Effector memory CD8-positive, alpha-beta T cell (primary cell): ENCODE results near the gene CHMP3.
A peak's percentile ranks its signal among the peaks of the same experiment; 100 is the strongest.
"Not testable (repeated sequence)": the region's sequence is repeated elsewhere in the genome, so short reads cannot be mapped to it uniquely, and the experiment has no call there.

Experiments
- ATAC-seq: fragments of 150-1000 bp; cut with Tn5 transposase; replicated peaks from 2 replicates; pipeline ENCODE4 v1.10.0; 2021; ENCODE audit warnings: mild to moderate bottlenecking, moderate library complexity
- DNase-seq, 3 experiments: peaks; one replicate each; pipeline ENCODE4 v3.0.0; 2021
- H3K27ac Mint-ChIP-seq, 2 donors: one replicate each; pipeline ENCODE4 v1.8.0; 2022; ENCODE audit warnings: mild to moderate bottlenecking in 2 of 2, mixed read lengths in 2 of 2, moderate library complexity in 2 of 2
- H3K27me3 Mint-ChIP-seq, 2 donors: one replicate each; pipeline ENCODE4 v1.8.0; 2022; ENCODE audit warnings: mixed read lengths in 2 of 2
- H3K36me3 Mint-ChIP-seq: one replicate; pipeline ENCODE4 v1.8.0; 2022; ENCODE audit warnings: mild to moderate bottlenecking, moderate library complexity, mixed read lengths; ENCODE audit not compliant: insufficient read depth
- H3K4me1 Mint-ChIP-seq, 2 donors: one replicate each; pipeline ENCODE4 v1.8.0; 2022; ENCODE audit warnings: low read depth in 2 of 2, mixed read lengths in 2 of 2
- H3K4me3 Mint-ChIP-seq, 2 donors: one replicate each; pipeline ENCODE4 v1.8.0; 2022; ENCODE audit warnings: mild to moderate bottlenecking in 2 of 2, mixed read lengths in 2 of 2, moderate library complexity in 2 of 2
- H3K9me3 Mint-ChIP-seq, 2 donors: one replicate each; pipeline ENCODE4 v1.8.0; 2022; ENCODE audit warnings: mixed read lengths in 2 of 2

The CHMP3 gene

DNA sequence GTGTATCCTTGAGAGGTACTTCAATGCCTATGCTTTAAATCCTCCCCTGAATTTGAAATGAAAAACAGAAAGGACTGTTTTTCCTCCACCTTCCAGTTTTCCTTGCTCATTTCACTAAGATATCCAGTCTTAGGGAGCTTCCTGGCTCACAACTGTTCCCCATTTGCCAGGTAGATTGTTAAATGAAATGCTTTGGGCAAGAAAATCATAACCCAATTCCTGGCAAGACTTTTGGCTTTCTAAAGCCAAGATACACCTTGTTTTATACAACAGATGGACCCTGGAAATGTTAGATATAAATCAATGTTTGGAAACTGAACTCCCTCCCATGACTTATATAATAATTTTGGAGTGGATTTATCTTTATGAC, 3.6 kb upstream of the CHMP3 start:
- H3K4me1 Mint-ChIP-seq = peaks cover 11 to 18% of the 10 kb centered on the region in 2 donors
- DNase-seq = no peak
- peaks cover 13% of the 10 kb centered on the region for H3K36me3 Mint-ChIP-seq
- H3K4me3 Mint-ChIP-seq = no peak overlapping the region
- H3K9me3 Mint-ChIP-seq = no peaks in the 10 kb centered on the region
- no peak for ATAC-seq
- peaks cover 28 to 30% of the 10 kb centered on the region in 2 donors for H3K27me3 Mint-ChIP-seq
- no peak overlapping the region for H3K27ac Mint-ChIP-seq

DNA sequence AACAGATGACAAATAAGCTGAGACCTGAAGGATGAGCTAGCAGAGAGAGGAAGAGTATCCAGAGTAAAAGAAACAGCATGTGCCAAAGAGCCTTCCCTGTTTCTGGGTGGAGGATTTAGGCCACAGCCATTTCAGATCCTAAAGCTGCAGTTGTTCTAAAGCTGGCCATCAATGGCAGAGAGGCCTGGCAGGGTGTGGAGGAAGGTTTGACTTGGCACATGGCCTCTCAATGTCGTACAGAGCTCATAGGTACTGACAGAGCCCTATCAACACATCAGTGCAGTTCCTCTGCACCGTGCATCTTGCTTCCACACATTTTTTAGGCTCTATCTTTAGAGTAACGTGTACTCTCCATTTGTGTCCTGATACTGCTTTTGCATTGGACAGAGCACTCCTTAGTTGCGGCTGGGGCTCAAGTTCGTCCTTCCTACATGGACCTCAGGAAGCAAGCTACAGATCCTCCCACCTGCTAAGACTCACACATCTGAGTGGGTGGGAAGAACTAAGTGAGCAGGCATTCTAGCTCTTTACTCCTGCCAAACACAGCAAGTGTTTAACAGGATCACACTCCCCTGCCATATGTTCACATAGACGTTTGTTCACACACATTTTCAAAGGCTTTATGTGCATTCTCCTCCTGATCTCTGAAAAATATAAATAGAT, 3.0 kb upstream of the CHMP3 start:
- Mint-ChIP-seq H3K4me1 (peaks cover 15 to 23% of the 10 kb centered on the region in 2 donors), H3K4me3 (no peak overlapping the region), H3K9me3 (no peaks in the 10 kb centered on the region), H3K36me3 (peaks cover 13% of the 10 kb centered on the region), H3K27ac (no peak overlapping the region), H3K27me3 (peaks cover 28 to 30% of the 10 kb centered on the region in 2 donors)
- ATAC-seq = no peak
- DNase-seq = no peak

DNA sequence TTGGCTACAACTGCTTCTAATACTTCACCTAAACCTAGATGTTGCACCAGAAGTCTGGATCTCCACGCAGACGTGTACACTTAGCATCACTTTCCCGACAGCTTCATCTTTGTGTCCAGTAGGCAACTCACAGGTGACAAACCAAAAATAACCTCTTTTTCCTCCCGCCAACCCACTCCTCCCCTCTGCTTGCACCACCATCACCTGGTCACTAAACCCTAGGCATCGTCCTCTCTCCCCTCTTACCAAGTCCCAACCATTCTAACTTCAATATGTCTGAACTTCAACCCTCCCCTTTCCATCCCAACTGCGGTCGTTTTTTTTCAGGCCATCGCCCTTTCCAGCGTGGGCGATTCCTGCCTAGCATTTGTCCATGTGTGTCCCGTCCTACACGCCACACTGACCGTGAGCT, 413 bp upstream of the CHMP3 start:
- Mint-ChIP-seq H3K4me1 (peaks cover 22 to 24% of the 10 kb centered on the region in 2 donors), H3K36me3 (peaks cover 13% of the 10 kb centered on the region), H3K27me3 (peaks cover 28 to 30% of the 10 kb centered on the region in 2 donors), H3K27ac (peak overlapping the region; percentile 98 to 99), H3K9me3 (no peaks in the 10 kb centered on the region), H3K4me3 (peak overlapping the region; percentile 92 to 97)
- DNase-seq = no peak
- no peak for ATAC-seq

DNA sequence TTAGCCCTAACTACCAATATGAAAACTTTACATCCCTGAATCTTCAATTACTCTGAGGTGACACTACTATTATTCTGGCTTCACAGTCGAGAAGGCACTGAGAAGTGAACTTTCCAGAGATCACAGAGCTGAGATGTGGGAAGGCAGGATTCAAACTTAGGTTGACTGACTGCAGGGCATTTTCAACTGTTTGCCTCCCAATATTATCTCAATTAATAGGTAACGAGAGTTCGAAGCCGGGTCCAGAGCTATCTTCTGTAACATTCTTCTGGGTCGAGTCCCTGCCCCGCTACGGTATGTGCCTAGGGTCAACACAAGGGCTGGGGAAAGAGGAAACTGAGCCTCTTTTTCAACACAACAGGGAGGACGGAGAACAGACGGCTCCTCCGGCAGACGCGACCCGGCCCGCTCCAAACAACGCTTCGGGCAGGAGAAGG, 740 bp downstream of the CHMP3 start:
- peak overlapping the region; percentile 98 to 99 for H3K27ac Mint-ChIP-seq
- H3K4me3 Mint-ChIP-seq = peak overlapping the region; percentile 92 to 97
- H3K4me1 Mint-ChIP-seq = peaks cover 24 to 27% of the 10 kb centered on the region in 2 donors
- ATAC-seq = no peak
- peaks cover 13% of the 10 kb centered on the region for H3K36me3 Mint-ChIP-seq
- DNase-seq = no peak
- H3K27me3 Mint-ChIP-seq = peaks cover 20 to 22% of the 10 kb centered on the region in 2 donors
- no peaks in the 10 kb centered on the region for H3K9me3 Mint-ChIP-seq

DNA sequence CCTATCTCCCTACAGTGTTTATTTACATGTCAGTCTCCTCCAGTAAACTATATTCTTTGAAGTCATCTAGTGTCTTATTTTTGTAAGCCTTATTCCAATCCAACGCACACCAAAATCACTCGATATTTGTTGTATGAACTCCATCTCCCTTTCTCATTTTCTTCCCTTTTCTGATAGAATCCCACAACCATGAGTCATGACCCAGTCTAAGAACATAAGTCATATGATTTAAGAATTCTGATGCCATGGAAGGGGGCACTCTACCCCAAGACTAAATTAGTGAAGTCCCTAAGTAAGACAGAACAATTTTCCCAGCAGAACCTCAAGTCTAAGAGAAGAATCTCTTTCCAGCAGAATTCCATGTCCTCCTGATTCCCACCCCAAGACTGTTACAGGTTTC, 5.4 kb downstream of the CHMP3 start:
- peaks cover 9% of the 10 kb centered on the region for H3K36me3 Mint-ChIP-seq
- H3K4me3 Mint-ChIP-seq = no peak overlapping the region
- no peak overlapping the region for H3K27ac Mint-ChIP-seq
- ATAC-seq = no peak
- DNase-seq = no peak
- no peaks in the 10 kb centered on the region for H3K27me3 Mint-ChIP-seq
- H3K4me1 Mint-ChIP-seq = peaks cover 25 to 28% of the 10 kb centered on the region in 2 donors
- H3K9me3 Mint-ChIP-seq = no peaks in the 10 kb centered on the region

DNA sequence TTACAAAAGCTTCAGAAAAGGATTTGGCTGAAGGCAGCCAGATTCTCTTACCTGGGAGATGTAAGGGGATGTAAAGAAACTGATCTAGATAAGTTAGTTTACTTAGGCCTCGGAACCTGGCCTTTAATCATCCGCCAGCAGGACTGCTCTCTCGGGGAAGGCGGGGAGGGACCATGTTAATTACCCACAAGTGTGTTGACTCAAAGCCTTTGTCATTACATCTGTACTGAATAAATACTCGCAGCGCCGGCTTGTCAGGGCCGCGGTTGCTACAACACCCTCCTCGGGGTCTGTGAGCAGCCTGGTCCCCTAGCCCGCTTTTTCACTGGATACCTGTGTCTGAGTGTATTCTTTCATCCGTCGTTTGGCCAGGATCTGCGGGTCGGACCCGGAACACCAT, 6.7 kb downstream of the CHMP3 start:
- Mint-ChIP-seq H3K27me3 (no peaks in the 10 kb centered on the region), H3K4me1 (peaks cover 27 to 29% of the 10 kb centered on the region in 2 donors)

GRCh38 chr2:86552889-86553288, 10.4 kb downstream of the CHMP3 start:
- Mint-ChIP-seq H3K4me3 (peak overlapping the region; percentile 57 to 66), H3K4me1 (peaks cover 13 to 26% of the 10 kb centered on the region in 2 donors), H3K27ac (peak overlapping the region; percentile 64 to 74), H3K9me3 (no peaks in the 10 kb centered on the region), H3K36me3 (peaks cover 4% of the 10 kb centered on the region), H3K27me3 (no peaks in the 10 kb centered on the region)
- peak; percentile 77 for ATAC-seq
- DNase-seq = no peak

More for the DNA sequence above, 6.7 kb downstream of the CHMP3 start:
- no peak for DNase-seq
- peaks cover 4% of the 10 kb centered on the region for H3K36me3 Mint-ChIP-seq
- no peaks in the 10 kb centered on the region for H3K9me3 Mint-ChIP-seq
- H3K27ac Mint-ChIP-seq = no peak overlapping the region
- ATAC-seq = no peak
- no peak overlapping the region for H3K4me3 Mint-ChIP-seq

GRCh38 chr2:86549963-86550725, 13.1 kb downstream of the CHMP3 start:
- DNase-seq, H3K27ac Mint-ChIP-seq, H3K36me3 Mint-ChIP-seq, ATAC-seq, H3K27me3 Mint-ChIP-seq, H3K9me3 Mint-ChIP-seq, H3K4me3 Mint-ChIP-seq: not testable (repeated sequence)
- peaks cover 13 to 22% of the 10 kb centered on the region in 2 donors for H3K4me1 Mint-ChIP-seq

- not testable (repeated sequence) for H3K36me3 Mint-ChIP-seq
These were observed 13.8 kb downstream of the CHMP3 start for GRCh38 chr2:86549440-86549839.

DNA sequence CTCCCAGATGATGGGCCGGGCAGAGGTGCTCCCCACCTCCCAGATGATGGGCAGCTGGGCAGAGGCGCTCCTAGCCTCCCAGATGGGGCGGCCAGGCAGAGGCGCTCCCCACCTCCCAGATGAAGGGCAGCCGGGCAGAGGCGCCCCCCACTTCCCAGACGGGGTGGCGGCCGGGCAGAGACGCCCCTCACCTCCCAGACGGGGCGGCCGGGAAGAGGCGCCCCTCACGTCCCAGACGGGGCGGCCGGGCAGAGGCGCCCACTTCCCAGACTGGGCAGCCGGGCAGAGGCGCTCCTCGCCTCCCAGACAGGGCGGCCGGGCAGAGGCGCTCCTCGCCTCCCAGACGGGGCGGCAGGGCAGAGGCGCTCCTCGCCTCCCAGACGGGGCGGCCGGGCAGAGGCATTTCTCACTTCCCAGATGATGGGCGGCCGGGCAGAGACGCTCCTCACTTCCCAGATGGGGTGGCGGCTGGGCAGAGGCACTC, 14.3 kb downstream of the CHMP3 start:
- peaks cover 13 to 21% of the 10 kb centered on the region in 2 donors for H3K4me1 Mint-ChIP-seq
- H3K27me3 Mint-ChIP-seq, ATAC-seq, H3K36me3 Mint-ChIP-seq, H3K4me3 Mint-ChIP-seq, DNase-seq, H3K9me3 Mint-ChIP-seq, H3K27ac Mint-ChIP-seq: not testable (repeated sequence)

More at GRCh38 chr2:86549440-86549839, 13.8 kb downstream of the CHMP3 start:
- not testable (repeated sequence) for H3K27ac Mint-ChIP-seq, ATAC-seq, H3K27me3 Mint-ChIP-seq, H3K9me3 Mint-ChIP-seq, DNase-seq, H3K4me3 Mint-ChIP-seq
- H3K4me1 Mint-ChIP-seq = peaks cover 13 to 22% of the 10 kb centered on the region in 2 donors

DNA sequence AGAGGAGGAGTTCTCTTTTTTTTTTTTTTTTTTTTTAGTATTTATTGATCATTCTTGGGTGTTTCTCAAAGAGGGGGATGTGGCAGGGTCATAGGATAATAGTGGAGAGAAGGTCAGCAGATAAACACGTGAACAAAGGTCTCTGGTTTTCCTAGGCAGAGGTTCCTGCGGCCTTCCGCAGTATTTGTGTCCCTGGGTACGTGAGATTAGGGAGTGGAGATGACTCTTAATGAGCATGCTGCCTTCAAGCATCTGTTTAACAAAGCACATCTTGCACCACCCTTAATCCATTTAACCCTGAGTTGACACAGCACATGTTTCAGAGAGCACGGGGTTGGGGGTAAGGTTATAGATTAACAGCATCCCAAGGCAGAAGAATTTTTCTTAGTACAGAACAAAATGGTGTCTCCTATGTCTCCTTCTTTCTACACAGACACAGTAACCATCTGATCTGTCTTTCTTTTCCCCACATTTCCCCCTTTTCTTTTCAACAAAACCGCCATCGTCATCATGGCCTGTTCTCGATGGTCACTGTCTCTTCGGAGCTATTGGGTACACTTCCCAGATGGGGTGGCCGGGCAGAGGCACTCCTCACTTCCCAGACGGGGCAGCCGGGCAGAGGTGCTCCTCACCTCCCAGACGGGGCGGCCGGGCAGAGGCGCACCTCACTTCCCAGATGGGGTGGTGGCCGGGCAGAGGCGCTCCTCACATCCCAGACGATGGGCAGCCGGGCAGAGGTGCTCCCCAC, 14.9 kb downstream of the CHMP3 start:
- H3K27ac Mint-ChIP-seq, H3K27me3 Mint-ChIP-seq, ATAC-seq, DNase-seq, H3K36me3 Mint-ChIP-seq, H3K4me3 Mint-ChIP-seq, H3K9me3 Mint-ChIP-seq: not testable (repeated sequence)
- H3K4me1 Mint-ChIP-seq = peaks cover 11 to 15% of the 10 kb centered on the region in 2 donors

DNA sequence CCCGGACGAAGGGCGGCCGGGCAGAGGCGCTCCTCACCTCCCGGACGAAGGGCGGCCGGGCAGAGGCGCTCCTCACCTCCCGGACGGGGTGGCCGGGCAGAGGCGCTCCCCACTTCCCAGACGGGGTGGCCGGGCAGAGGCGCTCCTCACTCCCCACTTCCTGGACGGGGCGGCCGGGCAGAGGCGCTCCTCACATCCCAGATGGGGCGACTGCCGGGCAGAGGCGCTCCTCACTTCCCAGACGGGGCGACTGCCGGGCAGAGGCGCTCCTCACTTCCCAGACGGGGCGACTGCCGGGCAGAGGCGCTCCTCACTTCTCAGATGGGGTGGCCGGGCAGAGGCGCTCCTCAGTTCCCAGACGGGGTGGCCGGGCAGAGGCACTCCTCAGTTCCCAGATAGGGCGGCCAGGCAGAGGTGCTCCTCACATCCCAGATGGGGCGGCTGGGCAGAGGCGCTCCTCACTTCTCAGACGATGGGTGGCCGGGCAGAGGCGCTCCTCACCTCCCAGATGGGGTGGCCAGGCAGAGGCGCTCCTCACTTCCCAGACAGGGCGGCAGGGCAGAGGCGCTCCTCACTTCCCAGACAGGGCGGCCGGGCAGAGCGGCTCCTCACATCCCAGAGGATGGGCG, 17.8 kb downstream of the CHMP3 start:
- not testable (repeated sequence) for H3K27me3 Mint-ChIP-seq, H3K9me3 Mint-ChIP-seq, DNase-seq, ATAC-seq, H3K4me1 Mint-ChIP-seq, H3K4me3 Mint-ChIP-seq, H3K36me3 Mint-ChIP-seq, H3K27ac Mint-ChIP-seq
